Common myeloid progenitor, CD34-positive (primary cell): ENCODE data around the gene FRMD8.

ENCODE experiments used
- CTCF ChIA-PET: fragments of 350-600 bp; sonication (Branson Sonifier 250); formaldehyde crosslinking; loops from one replicate; lab custom pipeline; 2021; ENCODE audit warnings: antibody characterized with exemption; lab: Charles Lee
- POLR2A ChIA-PET: fragments of 350-600 bp; sonication (Branson Sonifier 250); formaldehyde crosslinking; loops from one replicate; lab custom pipeline; 2021; ENCODE audit warnings: antibody characterized with exemption; lab: Charles Lee
- DNase-seq, 3 donors: peaks; one replicate each; pipeline versions ENCODE4 v3.0.0 to v3.0.0-alpha.2; 2013
- H3K27ac ChIP-seq, 2 experiments: 1 replicate in 1 of 2; 2 replicates in 1 of 2; pipeline ENCODE4 v1.7.0; 2013; ENCODE audit warnings: inconsistent platforms in 2 of 2, low read length in 2 of 2, mild to moderate bottlenecking in 2 of 2, low read depth in 1 of 2, moderate library complexity in 1 of 2; ENCODE audit not compliant: severe bottlenecking in 2 of 2, insufficient read depth in 1 of 2, poor library complexity in 1 of 2
- H3K27me3 ChIP-seq, 5 experiments: replicated peaks in 2 of 5; 1 replicate in 3 of 5; 2 replicates in 2 of 5; pipeline versions ENCODE4 v1.6.1 to v1.7.0; 2013; ENCODE audit warnings: low read length in 4 of 5, mild to moderate bottlenecking in 2 of 5, moderate library complexity in 2 of 5, inconsistent platforms in 1 of 5; ENCODE audit not compliant: insufficient read depth in 5 of 5, control insufficient read depth in 4 of 5
- H3K36me3 ChIP-seq, 4 experiments: 1 replicate in 2 of 4; 2 replicates in 2 of 4; pipeline versions ENCODE4 v1.6.1 to v1.7.0; 2013; ENCODE audit warnings: low read length in 3 of 4, control low read depth in 1 of 4, mild to moderate bottlenecking in 1 of 4; ENCODE audit not compliant: control insufficient read depth in 4 of 4, insufficient read depth in 4 of 4
- H3K4me1 ChIP-seq, 4 experiments: 1 replicate in 3 of 4; 2 replicates in 1 of 4; pipeline versions ENCODE4 v1.6.1 to v1.7.1; 2013; ENCODE audit warnings: low read length in 3 of 4, mild to moderate bottlenecking in 3 of 4, control low read depth in 1 of 4, inconsistent platforms in 1 of 4, moderate library complexity in 1 of 4; ENCODE audit not compliant: control insufficient read depth in 4 of 4, insufficient read depth in 4 of 4; ENCODE audit errors: control extremely low read depth in 1 of 4
- H3K4me3 ChIP-seq, 7 experiments: 1 replicate in 4 of 7; 2 replicates in 3 of 7; pipeline versions ENCODE4 v1.5.1 to v1.7.0; 2013; ENCODE audit warnings: mild to moderate bottlenecking in 7 of 7, low read length in 6 of 7, moderate library complexity in 6 of 7, inconsistent platforms in 2 of 7, low read depth in 2 of 7, control low read depth in 1 of 7; ENCODE audit not compliant: insufficient read depth in 4 of 7, control insufficient read depth in 1 of 7; ENCODE audit errors: extremely low read depth in 1 of 7
- H3K9me3 ChIP-seq, 5 experiments: 1 replicate in 4 of 5; 2 replicates in 1 of 5; pipeline versions ENCODE4 v1.6.1 to v1.7.1; 2013; ENCODE audit warnings: low read length in 4 of 5, mild to moderate bottlenecking in 2 of 5, inconsistent platforms in 1 of 5, low read depth in 1 of 5, moderate library complexity in 1 of 5; ENCODE audit not compliant: control insufficient read depth in 4 of 5, insufficient read depth in 2 of 5; ENCODE audit errors: control extremely low read depth in 1 of 5
- WGBS: methylation state at CpG from one replicate; pipeline ENCODE4 v1.1.5; 2013; ENCODE audit not compliant: insufficient coverage; 5-methylcytosine and 5-hydroxymethylcytosine counted together

FRMD8 gene

GRCh38 chr11:65421794-65422632, 35.6 kb downstream of the FRMD8 start:
- H3K27me3 ChIP-seq: no peaks in the 10 kb centered on the region
- ChIA-PET CTCF (interaction anchor here (1.0 to 8.8 kb wide), 7 partner anchors 8 to 87 kb away, joined by 3 to 85 read pairs (median 15); partner anchors contain the start of genes MALAT1 and SLC25A45), POLR2A (interaction anchor here (0.6 to 17.4 kb wide), 22 partner anchors 5 to 1855 kb away, joined by 3 to 747 read pairs (median 5); partner anchors contain the start of genes FAU, FRMD8, MALAT1 and MRPL49)
- no peaks in the 10 kb centered on the region for H3K9me3 ChIP-seq
- DNase-seq: peak; percentile 96 to 98 (median 96)
- peaks cover 12 to 78% (median 58%) of the 10 kb centered on the region in 4 experiments for H3K4me1 ChIP-seq
- WGBS: under 1% methylated on average over 68 of the region's 68 CpGs
- H3K4me3 ChIP-seq: peak overlapping the region; percentile 76 to 100 (median 99)
- peak overlapping the region; percentile 99 to 100 for H3K27ac ChIP-seq
- peaks cover 0 to 31% (median 7%) of the 10 kb centered on the region in 4 experiments for H3K36me3 ChIP-seq

GRCh38 chr11:65422633-65423515, 36.4 kb downstream of the FRMD8 start, which contains the start of gene NEAT1:
Gene NEAT1, plus strand, starts transcription at chr11:65422798.
- ChIA-PET POLR2A (interaction anchor here (0.6 to 17.4 kb wide), 20 partner anchors 6 to 301 kb away, joined by 3 to 747 read pairs (median 5); partner anchors contain the start of genes FAM89B, FAU, FRMD8 and MALAT1), CTCF (interaction anchor here (1.4 to 6.2 kb wide), 3 partner anchors 7 to 77 kb away, joined by 4 to 74 read pairs (median 26); partner anchors contain the start of genes MALAT1 and SLC25A45)
- H3K27me3 ChIP-seq: no peaks in the 10 kb centered on the region
- H3K9me3 ChIP-seq: no peaks in the 10 kb centered on the region
- H3K36me3 ChIP-seq: peaks cover 0 to 35% (median 9%) of the 10 kb centered on the region in 4 experiments
- peaks cover 12 to 78% (median 58%) of the 10 kb centered on the region in 4 experiments for H3K4me1 ChIP-seq
- peak within 1 kb of the TSS; percentile 76 to 100 (median 99) for H3K4me3 ChIP-seq
- peak within 1 kb of the TSS; percentile 99 to 100 for H3K27ac ChIP-seq
- DNase-seq: peak; percentile 94 to 96 (median 96)
- WGBS: under 1% methylated on average over 33 of the region's 40 CpGs

- DNase-seq: peak in 1 of 3 donors; percentile 21
- 0% methylated on average over 16 of the region's 19 CpGs for WGBS
- Histone ChIP-seq H3K36me3 (peaks cover 0 to 35% (median 9%) of the 10 kb centered on the region in 4 experiments), H3K9me3 (no peaks in the 10 kb centered on the region), H3K27ac (peak overlapping the region; percentile 99 to 100), H3K27me3 (no peaks in the 10 kb centered on the region), H3K4me3 (peak overlapping the region; percentile 76 to 100 (median 99)), H3K4me1 (peaks cover 18 to 78% (median 57%) of the 10 kb centered on the region in 4 experiments)
- ChIA-PET CTCF (interaction anchor here (0.6 to 6.2 kb wide), 6 partner anchors 7 to 76 kb away, joined by 3 to 74 read pairs (median 4); partner anchors contain the start of genes MALAT1 and SLC25A45), POLR2A (interaction anchor here (0.8 to 17.4 kb wide), 17 partner anchors 7 to 302 kb away, joined by 3 to 747 read pairs (median 9); partner anchors contain the start of genes FAM89B, FAU, FRMD8 and MALAT1)
Measured at GRCh38 chr11:65423516-65424204, 37.2 kb downstream of the FRMD8 start.

GRCh38 chr11:65424205-65425104, 38.0 kb downstream of the FRMD8 start:
- peaks cover 24 to 79% (median 57%) of the 10 kb centered on the region in 4 experiments for H3K4me1 ChIP-seq
- no peaks in the 10 kb centered on the region for H3K27me3 ChIP-seq
- WGBS: 0% methylated on average over 8 of the region's 18 CpGs
- ChIA-PET POLR2A (interaction anchor here (0.8 to 17.4 kb wide), 14 partner anchors 8 to 148 kb away, joined by 3 to 747 read pairs (median 9); partner anchors contain the start of genes FAM89B, FRMD8, MALAT1 and SLC25A45), CTCF (interaction anchor here (0.6 to 6.2 kb wide), 6 partner anchors 8 to 75 kb away, joined by 3 to 74 read pairs (median 4); partner anchors contain the start of gene MALAT1)
- DNase-seq: peak in 2 of 3 donors; percentile 58
- H3K4me3 ChIP-seq: peak overlapping the region; percentile 76 to 100 (median 99)
- peaks cover 0 to 35% (median 9%) of the 10 kb centered on the region in 4 experiments for H3K36me3 ChIP-seq
- peak overlapping the region; percentile 99 to 100 for H3K27ac ChIP-seq
- H3K9me3 ChIP-seq: no peaks in the 10 kb centered on the region

GRCh38 chr11:65425105-65425970, 38.9 kb downstream of the FRMD8 start:
- WGBS: 0% methylated on average over 6 of the region's 9 CpGs
- POLR2A ChIA-PET: interaction anchor here (0.7 to 17.4 kb wide), 13 partner anchors 9 to 411 kb away, joined by 3 to 747 read pairs (median 9); partner anchors contain the start of genes ARL2, FAM89B, MALAT1 and SLC25A45
- CTCF ChIA-PET: interaction anchor here (1.0 to 6.2 kb wide), 5 partner anchors 9 to 74 kb away, joined by 3 to 74 read pairs (median 4); partner anchors contain the start of gene MALAT1
- H3K27ac ChIP-seq: peak overlapping the region; percentile 99 to 100
- peaks cover 0 to 35% (median 9%) of the 10 kb centered on the region in 4 experiments for H3K36me3 ChIP-seq
- peak overlapping the region; percentile 76 to 100 (median 99) for H3K4me3 ChIP-seq
- peaks cover 29 to 79% (median 57%) of the 10 kb centered on the region in 4 experiments for H3K4me1 ChIP-seq
- no peaks in the 10 kb centered on the region for H3K9me3 ChIP-seq
- DNase-seq: peak; percentile 78 to 92 (median 87)
- no peaks in the 10 kb centered on the region for H3K27me3 ChIP-seq
